Naive B cell (primary cell): ENCODE results near the gene SIGMAR1. TPM values are rescaled to one million over a fixed set of nuclear protein-coding genes. Genes with fewer than 3 reads are reported as not detected.
A peak's percentile ranks its signal among the peaks of the same experiment; 100 is the strongest.

Experiments used
- ATAC-seq, 2 donors: fragments of 150-1000 bp; cut with Tn5 transposase; 2 replicates each; pipeline ENCODE4 v1.10.0; 2021; ENCODE audit warnings: low read depth in 2 of 2, mild to moderate bottlenecking in 2 of 2, moderate library complexity in 2 of 2
- DNase-seq: peaks from one replicate; pipeline ENCODE4 v3.0.0; 2022
- H3K27ac Mint-ChIP-seq, 6 donors: one replicate each; pipeline ENCODE4 v1.8.0; 2020 to 2022; ENCODE audit warnings: mild to moderate bottlenecking in 6 of 6, mixed read lengths in 6 of 6, moderate library complexity in 5 of 6, inconsistent platforms in 2 of 6
- H3K27me3 Mint-ChIP-seq, 3 donors: one replicate each; pipeline ENCODE4 v1.8.0; 2021 to 2022; ENCODE audit warnings: mixed read lengths in 3 of 3, mild to moderate bottlenecking in 1 of 3
- H3K36me3 Mint-ChIP-seq, 2 donors: one replicate each; pipeline ENCODE4 v1.8.0; 2020 to 2022; ENCODE audit warnings: mixed read lengths in 2 of 2, inconsistent platforms in 1 of 2, mild to moderate bottlenecking in 1 of 2
- H3K4me1 Mint-ChIP-seq, 3 donors: one replicate each; pipeline ENCODE4 v1.8.0; 2020 to 2022; ENCODE audit warnings: mixed read lengths in 3 of 3, inconsistent platforms in 1 of 3, mild to moderate bottlenecking in 1 of 3, moderate library complexity in 1 of 3
- H3K4me3 Mint-ChIP-seq, 8 donors: one replicate each; pipeline ENCODE4 v1.8.0; 2020 to 2022; ENCODE audit warnings: mild to moderate bottlenecking in 8 of 8, mixed read lengths in 8 of 8, moderate library complexity in 8 of 8, inconsistent platforms in 2 of 8
- H3K9me3 Mint-ChIP-seq, 7 donors: one replicate each; pipeline ENCODE4 v1.8.0; 2020 to 2022; ENCODE audit warnings: mixed read lengths in 7 of 7, mild to moderate bottlenecking in 5 of 7, inconsistent platforms in 2 of 7, moderate library complexity in 1 of 7
- polyA plus RNA-seq, 6 donors: library from polyadenylated mRNA; unstranded; fragments of 300-500 nt; fragmentation: Illumina TruSeq; gene quantifications; one replicate each; pipeline ENCODE4 v1.2.3, GENCODE V29; 2021; ENCODE audit warnings: low read depth in 6 of 6

The SIGMAR1 gene
- polyA plus RNA-seq: 10 to 100 TPM; 40.1 to 75.8 (median 47.0) TPM

- ATAC-seq (peak; percentile 91 to 93), DNase-seq (peak; percentile 94)
- H3K4me1 Mint-ChIP-seq: peaks cover 28 to 36% (median 35%) of the 10 kb centered on the region in 3 donors
- H3K27ac Mint-ChIP-seq: peak within 1 kb of the TSS; percentile 73 to 95 (median 87)
- H3K27me3 Mint-ChIP-seq: no peaks in the 10 kb centered on the region
- H3K9me3 Mint-ChIP-seq: no peaks in the 10 kb centered on the region
- H3K36me3 Mint-ChIP-seq: no peaks in the 10 kb centered on the region
- H3K4me3 Mint-ChIP-seq: peak within 1 kb of the TSS; percentile 79 to 92 (median 87)
Observed at GRCh38 chr9:34637356-34638137, at the start of gene SIGMAR1. Gene SIGMAR1 (minus strand): TSS chr9:34637787. CDS start chr9:34637697, 90 bp downstream.

- no peak for ATAC-seq
- Mint-ChIP-seq H3K36me3 (no peaks in the 10 kb centered on the region), H3K27me3 (peaks cover 9 to 27% (median 16%) of the 10 kb centered on the region in 3 donors), H3K4me1 (peaks cover 0 to 4% (median 0%) of the 10 kb centered on the region in 3 donors), H3K27ac (peak overlapping the region in 1 of 6 donors; percentile 64), H3K9me3 (no peaks in the 10 kb centered on the region), H3K4me3 (no peak overlapping the region)
- no peak for DNase-seq
Observed at GRCh38 chr9:34686732-34687131, 49.1 kb upstream of the SIGMAR1 start.

- Mint-ChIP-seq H3K9me3 (no peaks in the 10 kb centered on the region), H3K4me3 (no peak overlapping the region)
Observed at GRCh38 chr9:34686231-34686630, 48.6 kb upstream of the SIGMAR1 start.

GRCh38 chr9:34685591-34685990, 48.0 kb upstream of the SIGMAR1 start:
- Mint-ChIP-seq H3K27me3 (peaks cover 9 to 27% (median 16%) of the 10 kb centered on the region in 3 donors), H3K4me3 (no peak overlapping the region), H3K4me1 (peaks cover 0 to 4% (median 0%) of the 10 kb centered on the region in 3 donors), H3K27ac (no peak overlapping the region), H3K9me3 (no peaks in the 10 kb centered on the region), H3K36me3 (no peaks in the 10 kb centered on the region)
- ATAC-seq (no peak), DNase-seq (no peak)

More at GRCh38 chr9:34686231-34686630, 48.6 kb upstream of the SIGMAR1 start:
- ATAC-seq: no peak
- Mint-ChIP-seq H3K27ac (peak overlapping the region in 1 of 6 donors; percentile 15), H3K36me3 (no peaks in the 10 kb centered on the region), H3K27me3 (peaks cover 9 to 27% (median 16%) of the 10 kb centered on the region in 3 donors), H3K4me1 (peaks cover 0 to 4% (median 0%) of the 10 kb centered on the region in 3 donors)
- no peak for DNase-seq

- H3K4me1 Mint-ChIP-seq: peaks cover 0 to 4% (median 0%) of the 10 kb centered on the region in 3 donors
Observed at GRCh38 chr9:34684816-34685215, 47.2 kb upstream of the SIGMAR1 start.

GRCh38 chr9:34684145-34684544, 46.6 kb upstream of the SIGMAR1 start:
- Mint-ChIP-seq H3K27ac (no peak overlapping the region), H3K36me3 (no peaks in the 10 kb centered on the region), H3K4me1 (peaks cover 0 to 4% (median 0%) of the 10 kb centered on the region in 3 donors), H3K27me3 (peaks cover 5 to 15% (median 7%) of the 10 kb centered on the region in 3 donors), H3K9me3 (no peaks in the 10 kb centered on the region), H3K4me3 (no peak overlapping the region)
- ATAC-seq: no peak
- no peak for DNase-seq

More at GRCh38 chr9:34684816-34685215, 47.2 kb upstream of the SIGMAR1 start:
- Mint-ChIP-seq H3K27ac (peak overlapping the region in 1 of 6 donors; percentile 61), H3K9me3 (no peaks in the 10 kb centered on the region), H3K4me3 (no peak overlapping the region), H3K36me3 (no peaks in the 10 kb centered on the region), H3K27me3 (peaks cover 8 to 21% (median 12%) of the 10 kb centered on the region in 3 donors)
- DNase-seq (no peak), ATAC-seq (no peak)

- ATAC-seq (no peak), DNase-seq (no peak)
- Mint-ChIP-seq H3K27ac (no peak overlapping the region), H3K27me3 (no peaks in the 10 kb centered on the region), H3K9me3 (peaks cover 0 to 4% (median 0%) of the 10 kb centered on the region in 7 donors), H3K36me3 (no peaks in the 10 kb centered on the region), H3K4me1 (peaks cover 0 to 4% (median 0%) of the 10 kb centered on the region in 3 donors), H3K4me3 (peak overlapping the region in 1 of 8 donors; percentile 9)
Observed at GRCh38 chr9:34675869-34676268, 38.3 kb upstream of the SIGMAR1 start.

GRCh38 chr9:34675048-34675714, 37.6 kb upstream of the SIGMAR1 start:
- no peaks in the 10 kb centered on the region for H3K27me3 Mint-ChIP-seq
- peaks cover 0 to 5% of the 10 kb centered on the region in 2 donors for H3K36me3 Mint-ChIP-seq
- DNase-seq (peak; percentile 20), ATAC-seq (peak; percentile 42 to 55)
- peaks cover 0 to 4% (median 0%) of the 10 kb centered on the region in 3 donors for H3K4me1 Mint-ChIP-seq
- peaks cover 0 to 9% (median 4%) of the 10 kb centered on the region in 7 donors for H3K9me3 Mint-ChIP-seq
- H3K27ac Mint-ChIP-seq: peak overlapping the region in 2 of 6 donors; percentile 7 to 10
- H3K4me3 Mint-ChIP-seq: no peak overlapping the region

- Mint-ChIP-seq H3K36me3 (peaks cover 3 to 9% of the 10 kb centered on the region in 2 donors), H3K4me3 (no peak overlapping the region), H3K27me3 (no peaks in the 10 kb centered on the region), H3K9me3 (peaks cover 3 to 16% (median 9%) of the 10 kb centered on the region in 7 donors), H3K27ac (peak overlapping the region in 1 of 6 donors; percentile 13), H3K4me1 (peaks cover 0 to 4% (median 0%) of the 10 kb centered on the region in 3 donors)
- ATAC-seq: no peak
- DNase-seq: no peak
Observed at GRCh38 chr9:34674440-34674839, 36.9 kb upstream of the SIGMAR1 start.

GRCh38 chr9:34671307-34671706, 33.7 kb upstream of the SIGMAR1 start:
- H3K4me1 Mint-ChIP-seq: peaks cover 0 to 7% (median 6%) of the 10 kb centered on the region in 3 donors
- H3K9me3 Mint-ChIP-seq: peaks cover 9 to 21% (median 14%) of the 10 kb centered on the region in 7 donors
- H3K36me3 Mint-ChIP-seq: peaks cover 10 to 13% of the 10 kb centered on the region in 2 donors
- H3K27ac Mint-ChIP-seq: no peak overlapping the region
- no peaks in the 10 kb centered on the region for H3K27me3 Mint-ChIP-seq
- ATAC-seq (no peak), DNase-seq (no peak)
- no peak overlapping the region for H3K4me3 Mint-ChIP-seq

- Mint-ChIP-seq H3K4me1 (peaks cover 9 to 15% (median 14%) of the 10 kb centered on the region in 3 donors), H3K27me3 (no peaks in the 10 kb centered on the region), H3K9me3 (peaks cover 9 to 21% (median 14%) of the 10 kb centered on the region in 7 donors), H3K27ac (no peak overlapping the region), H3K4me3 (peak overlapping the region in 1 of 8 donors; percentile 41), H3K36me3 (peaks cover 10 to 13% of the 10 kb centered on the region in 2 donors)
- ATAC-seq (no peak), DNase-seq (no peak)
Observed at GRCh38 chr9:34669809-34670562, 32.4 kb upstream of the SIGMAR1 start.

GRCh38 chr9:34665381-34666250, 28.0 kb upstream of the SIGMAR1 start:
- Mint-ChIP-seq H3K9me3 (peaks cover 9 to 17% (median 11%) of the 10 kb centered on the region in 7 donors), H3K27me3 (no peaks in the 10 kb centered on the region), H3K36me3 (peaks cover 12 to 13% of the 10 kb centered on the region in 2 donors), H3K27ac (peak overlapping the region; percentile 83 to 98 (median 96)), H3K4me3 (peak overlapping the region; percentile 75 to 96 (median 93)), H3K4me1 (peaks cover 21 to 26% (median 22%) of the 10 kb centered on the region in 3 donors)
- peak; percentile 76 to 77 for ATAC-seq
- peak; percentile 79 for DNase-seq
